Endodermal cell (in vitro differentiated cells): ENCODE results near the gene GLT8D2. TPM values are rescaled to one million over a fixed set of nuclear protein-coding genes. Genes with fewer than 3 reads are reported as not detected.

Source experiments
- DNase-seq: peaks from one replicate; pipeline ENCODE4 v3.0.0-alpha.2; 2017
- H3K27ac ChIP-seq: 2 replicates; pipeline ENCODE4 v1.5.1; 2013; ENCODE audit warnings: mild to moderate bottlenecking, low read depth, low read length, moderate library complexity
- H3K27me3 ChIP-seq: 2 replicates; pipeline ENCODE4 v1.6.1; 2013; ENCODE audit warnings: mild to moderate bottlenecking, low read length, moderate library complexity; ENCODE audit not compliant: insufficient read depth, control insufficient read depth, poor library complexity, severe bottlenecking
- H3K36me3 ChIP-seq: 2 replicates; pipeline ENCODE4 v1.7.0; 2013; ENCODE audit warnings: mild to moderate bottlenecking, low read length, moderate library complexity; ENCODE audit not compliant: control insufficient read depth, insufficient read depth
- H3K4me1 ChIP-seq: one replicate; pipeline ENCODE4 v1.7.0; 2013; ENCODE audit warnings: low read length; ENCODE audit not compliant: control insufficient read depth, insufficient read depth
- H3K4me3 ChIP-seq: 2 replicates; pipeline ENCODE4 v1.5.1; 2013; ENCODE audit warnings: mild to moderate bottlenecking, low read length, moderate library complexity
- H3K9ac ChIP-seq: 2 replicates; pipeline ENCODE4 v1.6.1; 2013; ENCODE audit warnings: mild to moderate bottlenecking, low read length, moderate library complexity; ENCODE audit not compliant: poor library complexity, severe bottlenecking; ENCODE audit errors: extremely low read depth
- H3K9me3 ChIP-seq: 2 replicates; pipeline ENCODE4 v1.6.1; 2013; ENCODE audit warnings: mild to moderate bottlenecking, low read length, moderate library complexity; ENCODE audit not compliant: control insufficient read depth
- H3K27ac Mint-ChIP-seq: 2 replicates; pipeline ENCODE4 v1.8.0; 2020; ENCODE audit warnings: mixed read lengths
- H3K27me3 Mint-ChIP-seq: 2 replicates; pipeline ENCODE4 v1.8.0; 2021; ENCODE audit warnings: mild to moderate bottlenecking, mixed read lengths; ENCODE audit not compliant: insufficient read depth
- H3K36me3 Mint-ChIP-seq: 2 replicates; pipeline ENCODE4 v1.8.0; 2020; ENCODE audit warnings: low read depth, mixed read lengths
- H3K4me1 Mint-ChIP-seq: 2 replicates; pipeline ENCODE4 v1.8.0; 2020; ENCODE audit warnings: mixed read lengths
- H3K4me3 Mint-ChIP-seq: 2 replicates; pipeline ENCODE4 v1.8.0; 2020; ENCODE audit warnings: mild to moderate bottlenecking, moderate library complexity, mixed read lengths
- H3K9me3 Mint-ChIP-seq: 2 replicates; pipeline ENCODE4 v1.8.0; 2020; ENCODE audit warnings: mild to moderate bottlenecking, mixed read lengths
- WGBS, 2 experiments: methylation state at CpG; one replicate each; pipeline versions ENCODE4 v1.1.5 to v1.1.7; 2013; ENCODE audit warnings: missing lambda C conversion rate in 2 of 2, mixed read lengths in 1 of 2; ENCODE audit not compliant: insufficient coverage in 1 of 2, insufficient read length in 1 of 2; 5-methylcytosine and 5-hydroxymethylcytosine counted together
- total RNA-seq, 2 donors: library from RNA; stranded (reverse); fragmentation: NEBNext Ultra II Directional in 1 of 2; extraction: Animal tissue kit (Norgen Biotek cat#: 25700) in 1 of 2; gene quantifications; 2 replicates in 1 of 2; 3 replicates in 1 of 2; pipeline ENCODE4 v1.2.1, GENCODE V29; 2021
- TF ChIP-seq, protein P1 (sequence below): fragments of 200-600 bp; sonication (generic); conservative IDR thresholded peaks from 2 replicates; pipeline ENCODE4 v1.5.0; 2021; ENCODE audit warnings: antibody characterized with exemption, mild to moderate bottlenecking

Gene GLT8D2
- total RNA-seq, 2 donors from 2014 or later: 0.69 to 1.3 TPM

DNA sequence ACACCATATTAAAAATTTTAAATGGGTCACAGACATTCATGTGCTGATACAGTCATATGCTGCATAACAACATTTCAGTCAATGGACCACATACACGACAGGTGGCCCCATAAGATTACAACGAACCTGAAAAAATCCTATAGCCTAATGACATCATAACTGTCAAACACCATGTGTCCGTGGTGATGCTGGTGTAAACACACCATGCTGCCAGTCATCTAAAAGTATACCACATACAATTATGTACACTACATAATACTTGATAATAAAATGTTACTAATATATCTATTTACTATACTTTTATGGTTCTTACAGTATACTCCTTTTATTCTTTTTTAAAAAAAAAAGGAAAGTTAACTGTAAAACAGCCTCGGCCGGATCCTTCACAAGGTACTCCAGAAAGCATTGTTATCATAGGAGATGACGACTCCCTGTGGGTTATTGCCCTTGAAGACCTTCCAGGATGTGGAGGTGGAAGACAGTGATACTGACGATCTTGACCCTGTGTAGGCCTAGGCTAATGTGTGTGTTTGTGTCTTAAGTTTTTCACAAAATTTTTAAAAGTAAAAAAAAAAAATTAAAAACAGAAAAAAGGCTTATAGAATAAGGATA is 89.3 kb downstream of the GLT8D2 start:
- DNase-seq: no peak
- Mint-ChIP-seq H3K36me3 (peaks cover under 1% of the 10 kb centered on the region), H3K4me3 (no peak overlapping the region), H3K4me1 (peaks cover 20% of the 10 kb centered on the region), H3K27ac (no peak overlapping the region), H3K9me3 (no peaks in the 10 kb centered on the region), H3K27me3 (no peaks in the 10 kb centered on the region)
- Histone ChIP-seq H3K9me3 (no peaks in the 10 kb centered on the region), H3K4me1 (no peaks in the 10 kb centered on the region), H3K27me3 (no peaks in the 10 kb centered on the region), H3K4me3 (no peak overlapping the region), H3K36me3 (no peaks in the 10 kb centered on the region), H3K9ac (no peak overlapping the region), H3K27ac (no peak overlapping the region)
- 96 to 100% methylated on average over 2 to 6 of the region's 7 CpGs for WGBS, 2 experiments
- TF ChIP-seq, protein P1, sequence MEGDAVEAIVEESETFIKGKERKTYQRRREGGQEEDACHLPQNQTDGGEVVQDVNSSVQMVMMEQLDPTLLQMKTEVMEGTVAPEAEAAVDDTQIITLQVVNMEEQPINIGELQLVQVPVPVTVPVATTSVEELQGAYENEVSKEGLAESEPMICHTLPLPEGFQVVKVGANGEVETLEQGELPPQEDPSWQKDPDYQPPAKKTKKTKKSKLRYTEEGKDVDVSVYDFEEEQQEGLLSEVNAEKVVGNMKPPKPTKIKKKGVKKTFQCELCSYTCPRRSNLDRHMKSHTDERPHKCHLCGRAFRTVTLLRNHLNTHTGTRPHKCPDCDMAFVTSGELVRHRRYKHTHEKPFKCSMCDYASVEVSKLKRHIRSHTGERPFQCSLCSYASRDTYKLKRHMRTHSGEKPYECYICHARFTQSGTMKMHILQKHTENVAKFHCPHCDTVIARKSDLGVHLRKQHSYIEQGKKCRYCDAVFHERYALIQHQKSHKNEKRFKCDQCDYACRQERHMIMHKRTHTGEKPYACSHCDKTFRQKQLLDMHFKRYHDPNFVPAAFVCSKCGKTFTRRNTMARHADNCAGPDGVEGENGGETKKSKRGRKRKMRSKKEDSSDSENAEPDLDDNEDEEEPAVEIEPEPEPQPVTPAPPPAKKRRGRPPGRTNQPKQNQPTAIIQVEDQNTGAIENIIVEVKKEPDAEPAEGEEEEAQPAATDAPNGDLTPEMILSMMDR: no peak

DNA sequence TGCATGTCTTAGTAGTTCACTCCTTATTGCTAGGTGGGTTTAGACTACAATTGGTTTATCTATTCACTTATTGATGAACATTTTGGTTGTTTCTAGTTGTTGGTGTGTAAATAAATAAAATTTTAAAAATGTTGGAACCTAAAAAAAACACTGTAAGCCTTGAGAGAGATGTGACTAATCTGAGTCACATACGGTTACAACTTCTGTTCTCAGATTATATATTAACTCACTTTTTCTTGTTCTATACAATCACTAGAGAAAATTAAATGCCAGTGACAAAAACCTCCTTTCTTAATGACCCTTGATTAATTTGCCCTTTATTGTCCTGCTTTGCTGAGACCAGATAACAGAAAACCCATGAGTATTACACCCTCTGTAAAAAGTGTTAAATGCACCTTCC is 91.4 kb downstream of the GLT8D2 start:
- H3K27ac Mint-ChIP-seq: peak overlapping the region; percentile 11
- H3K27ac ChIP-seq: no peak overlapping the region

DNA sequence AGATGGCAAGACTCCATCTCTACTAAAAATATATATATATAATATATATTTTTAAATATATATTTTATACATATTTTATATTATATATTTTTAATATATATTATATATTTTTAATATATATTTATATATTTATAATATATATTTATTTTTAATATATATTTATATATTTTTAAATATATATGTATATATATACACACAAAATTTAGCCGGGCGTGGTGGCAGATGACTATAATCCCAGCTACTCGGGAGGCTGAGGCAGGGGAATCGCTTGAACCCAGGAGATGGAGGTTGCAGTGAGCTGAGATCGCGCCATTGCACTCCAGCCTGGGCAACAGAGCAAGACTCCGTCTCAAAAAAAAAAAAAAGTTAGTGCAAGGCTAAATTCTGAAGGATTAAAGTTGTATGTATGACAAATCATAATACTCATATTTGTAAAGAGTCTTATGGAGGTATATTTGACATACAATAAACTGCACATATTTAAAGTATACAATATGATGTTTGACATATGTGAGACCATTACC is 92.1 kb downstream of the GLT8D2 start:
- Mint-ChIP-seq H3K27ac (peak overlapping the region; percentile 11), H3K27me3 (no peaks in the 10 kb centered on the region), H3K36me3 (peaks cover 8% of the 10 kb centered on the region), H3K4me1 (peaks cover 11% of the 10 kb centered on the region), H3K4me3 (peak overlapping the region; percentile 88), H3K9me3 (no peaks in the 10 kb centered on the region)
- no peaks in the 10 kb centered on the region for H3K9me3 ChIP-seq
- H3K27ac ChIP-seq: peak overlapping the region; percentile 95
- H3K9ac ChIP-seq: no peak overlapping the region
- H3K27me3 ChIP-seq: no peaks in the 10 kb centered on the region
- WGBS, 2 experiments: 84 to 93% methylated on average over 5 to 7 of the region's 7 CpGs
- no peaks in the 10 kb centered on the region for H3K4me1 ChIP-seq
- DNase-seq: no peak
- TF ChIP-seq, protein P1: no peak
- H3K36me3 ChIP-seq: peaks cover 20% of the 10 kb centered on the region
- H3K4me3 ChIP-seq: no peak overlapping the region

More for the DNA sequence above, 91.4 kb downstream of the GLT8D2 start:
- no peaks in the 10 kb centered on the region for H3K9me3 Mint-ChIP-seq
- H3K4me3 Mint-ChIP-seq: no peak overlapping the region
- DNase-seq: no peak
- Histone ChIP-seq H3K4me1 (no peaks in the 10 kb centered on the region), H3K9ac (no peak overlapping the region), H3K9me3 (no peaks in the 10 kb centered on the region), H3K27me3 (no peaks in the 10 kb centered on the region), H3K4me3 (no peak overlapping the region), H3K36me3 (peaks cover 13% of the 10 kb centered on the region)
- peaks cover 11% of the 10 kb centered on the region for H3K4me1 Mint-ChIP-seq
- H3K36me3 Mint-ChIP-seq: peaks cover 5% of the 10 kb centered on the region
- WGBS, 2 experiments: 86 to 94% methylated on average over 1 of the region's 1 CpG
- TF ChIP-seq, protein P1: no peak
- no peaks in the 10 kb centered on the region for H3K27me3 Mint-ChIP-seq
